ENCODE results near the gene AATF. TPM values are rescaled to one million over a fixed set of nuclear protein-coding genes. Genes with fewer than 3 reads are reported as not detected.

The AATF gene
- total and polyA plus RNA-seq, 2 of the 8 experiments (the other 6 are each of a cell fraction or from before 2014, with no cell fraction given): 20.1 to 62.8 TPM

- H3K4me2 ChIP-seq (ENCODE audit: insufficient read depth in 1 of 2, low read depth in 2 of 2, low read length in 2 of 2): no peak overlapping the region
- no peak overlapping the region for H3K27ac ChIP-seq (ENCODE audit: low read depth, low read length)
- 0 out of 7 replicates have a peak, but pooled peaks cover 0 to 3% (median 0%) of the 10 kb centered on the region in 4 experiments for H3K4me1 ChIP-seq (replicated peaks in 1 of 4; ENCODE audit: control insufficient read depth in 3 of 4, insufficient read depth in 4 of 4, low read length in 3 of 4)
- H3K18ac ChIP-seq (ENCODE audit: extremely low read depth, low read length): no peak overlapping the region
- no peak overlapping the region for H3K4ac ChIP-seq (replicated peaks; ENCODE audit: insufficient read length, low read depth, low read length)
- no peak overlapping the region for H2AFZ ChIP-seq (ENCODE audit: low read length)
- no peak overlapping the region for H3K23ac ChIP-seq (ENCODE audit: insufficient read length)
- no peak for FAIRE-seq
- peaks cover 0 to 3% of the 10 kb centered on the region in 2 experiments for H4K20me1 ChIP-seq (replicated peaks in 1 of 2; ENCODE audit: control insufficient read depth in 1 of 2, insufficient read depth in 2 of 2, low read length in 2 of 2)
- no peak overlapping the region for H3K56ac ChIP-seq (replicated peaks; ENCODE audit: insufficient read length, low read depth, low read length)
- H2BK5ac ChIP-seq (ENCODE audit: low read depth, low read length): no peak overlapping the region
- H3K79me2 ChIP-seq (ENCODE audit: control insufficient read depth in 1 of 2, insufficient read depth in 2 of 2, low read length in 2 of 2): peaks cover 0 to 16% of the 10 kb centered on the region in 2 experiments; a peak in 2 of 4 replicates
- no peak overlapping the region for H4K5ac ChIP-seq (ENCODE audit: insufficient read length, low read depth, low read length)
- ChIA-PET CTCF (ENCODE audit: partially characterized antibody) (interaction anchor here (2.1 kb wide), 1 partner anchor 73 kb away, joined by 6 read pairs; no protein-coding TSS in a partner anchor), POLR2A (ENCODE audit: partially characterized antibody) (no interaction called here)
- no peaks in the 10 kb centered on the region for H3K23me2 ChIP-seq (ENCODE audit: low read depth, low read length)
- no peak overlapping the region for H2BK12ac ChIP-seq (ENCODE audit: low read depth, low read length)
- H4K91ac ChIP-seq (replicated peaks; ENCODE audit: insufficient read length, low read length): no peak overlapping the region
- no peak for TF ChIP-seq CTBP2 (IDR thresholded peaks at IDR 0.05; ENCODE audit: borderline replicate concordance, insufficient read depth, insufficient read length, low read length)
- TF ChIP-seq YY1 (IDR thresholded peaks at IDR 0.05; ENCODE audit: low read depth, low read length): no peak
- no peak for TF ChIP-seq USF2 (IDR thresholded peaks at IDR 0.05; ENCODE audit: low read length)
- no peak for TF ChIP-seq SP4 (IDR thresholded peaks at IDR 0.05; ENCODE audit: low read length)
- TF ChIP-seq FOSL1 (IDR thresholded peaks at IDR 0.05; ENCODE audit: insufficient read depth, low read depth, low read length): no peak
- TF ChIP-seq TAF1 (IDR thresholded peaks at IDR 0.05; ENCODE audit: low read depth, low read length): no peak
- TF ChIP-seq POLR2A (IDR thresholded peaks at IDR 0.05; ENCODE audit: control extremely low read depth in 1 of 2, low read depth in 2 of 2, low read length in 2 of 2): no peak
- no peak for TF ChIP-seq CBX8 (IDR thresholded peaks at IDR 0.05; ENCODE audit: borderline replicate concordance, low read depth, low read length)
- no peak for TF ChIP-seq GABPA (IDR thresholded peaks at IDR 0.05; ENCODE audit: borderline replicate concordance, insufficient read depth, low read length)
- no peaks in the 10 kb centered on the region for H3K9me3 ChIP-seq (ENCODE audit: insufficient read depth in 2 of 2, low read depth in 1 of 2, low read length in 1 of 2)
- H3K4me3 ChIP-seq (ENCODE audit: extremely low read depth in 1 of 4, insufficient read depth in 2 of 4, low read depth in 3 of 4, low read length in 4 of 4): no peak overlapping the region
- H4K8ac ChIP-seq (ENCODE audit: extremely low read depth, insufficient read depth, low read length): no peak overlapping the region
- WGBS, 2 experiments (ENCODE audit: extremely low coverage in 1 of 2, insufficient coverage in 1 of 2, insufficient read length in 1 of 2, insufficient replicate concordance in 2 of 2, low coverage in 1 of 2, low lambda C conversion rate in 2 of 2, missing lambda C conversion rate in 1 of 2): 83% methylated on average over 1 of the region's 1 CpG; no CpG with 5 or more reads in 1 of the 2 experiments
- H3K79me1 ChIP-seq (ENCODE audit: low read depth, low read length): no peaks in the 10 kb centered on the region
- no peak overlapping the region for H2AK5ac ChIP-seq (ENCODE audit: low read depth, low read length)
- no peak overlapping the region for H2BK120ac ChIP-seq (replicated peaks; ENCODE audit: low read depth, low read length)
- no peaks in the 10 kb centered on the region for H3K27me3 ChIP-seq (replicated peaks in 1 of 4; ENCODE audit: control insufficient read depth in 3 of 4, extremely low read depth in 1 of 4, insufficient read depth in 3 of 4, low read length in 3 of 4)
- peaks cover 0 to 4% (median 3%) of the 10 kb centered on the region in 4 experiments; a peak in 3 of 8 replicates for H3K36me3 ChIP-seq (ENCODE audit: control insufficient read depth in 2 of 4, insufficient read depth in 4 of 4, low read length in 3 of 4)
- no peak for DNase-seq (ENCODE audit: low read depth in 1 of 2, low spot score in 2 of 2)
- no peak overlapping the region for H3K14ac ChIP-seq (ENCODE audit: insufficient read length)
- H3K9ac ChIP-seq (replicated peaks in 1 of 4; ENCODE audit: extremely low read depth in 1 of 4, low read depth in 3 of 4, low read length in 3 of 4): no peak overlapping the region
- H2BK15ac ChIP-seq (ENCODE audit: low read length): no peak overlapping the region
- H2BK20ac ChIP-seq (ENCODE audit: low read length): no peak overlapping the region
Measured at GRCh38 chr17:36972905-36973304, 24.2 kb downstream of the AATF start.

Data from H1 (cell line).